Gastrocnemius medialis (tissue), 4 donors: Measurements from ENCODE around the gene STK35.

Experiments used
- CTCF ChIP-seq, 5 experiments: fragments of 450-650 bp in 3 of 5; fragments of 200-600 bp in 2 of 5; sonication (generic) in 2 of 5; IDR thresholded peaks in 4 of 5; conservative IDR thresholded peaks in 1 of 5; 1 replicate in 4 of 5; 2 replicates in 1 of 5; pipeline ENCODE4 v1.5.1; 2016 to 2019; ENCODE audit warnings: antibody characterized with exemption in 5 of 5, mild to moderate bottlenecking in 3 of 5, moderate library complexity in 3 of 5
- POLR2A ChIP-seq, 2 donors: fragments of 450-650 bp; IDR thresholded peaks; one replicate each; pipeline ENCODE4 v1.6.1; 2017; ENCODE audit warnings: antibody characterized with exemption in 2 of 2, mild to moderate bottlenecking in 2 of 2, moderate library complexity in 2 of 2

GRCh38 chr20:2152317-2152716 lies 50.7 kb downstream of the STK35 start:
- TF ChIP-seq POLR2A (IDR thresholded peaks at IDR 0.05): no peak
- no peak for TF ChIP-seq CTCF (IDR thresholded peaks at IDR 0.05 in 4 of 5, conservative IDR thresholded peaks at IDR 0.05 in 1 of 5)
